Natural killer cell treated with Interleukin-12 subunit alpha and Interleukin-12 subunit beta and Interleukin-15 and Interleukin-18, amount 100 ng/mL, for 72 hours (primary cell): ENCODE measurements around the gene SH3BGRL2. TPM values are rescaled to one million over a fixed set of nuclear protein-coding genes. Genes with fewer than 3 reads are reported as not detected.
"Not testable (repeated sequence)": the region's sequence is repeated elsewhere in the genome, so short reads cannot be mapped to it uniquely, and the experiment has no call there.

Source experiments
- ATAC-seq, 2 donors: fragments of 150-1000 bp; cut with Tn5 transposase in 1 of 2; sonication (Bioruptor Pico), chemical (Tn5 transposase) in 1 of 2; 2 replicates each; pipeline ENCODE4 v1.10.0; 2021
- DNase-seq: peaks from one replicate; pipeline ENCODE4 v3.0.0; 2022; ENCODE audit warnings: low spot score
- H3K27ac Mint-ChIP-seq, 2 donors: 1 replicate in 1 of 2; 2 replicates in 1 of 2; pipeline ENCODE4 v1.8.0; 2022; ENCODE audit warnings: mixed read lengths in 2 of 2, mild to moderate bottlenecking in 1 of 2, moderate library complexity in 1 of 2
- H3K27me3 Mint-ChIP-seq, 2 donors: 1 replicate in 1 of 2; 2 replicates in 1 of 2; pipeline ENCODE4 v1.8.0; 2022; ENCODE audit warnings: mixed read lengths in 2 of 2
- H3K36me3 Mint-ChIP-seq: one replicate; pipeline ENCODE4 v1.8.0; 2022; ENCODE audit warnings: mixed read lengths
- H3K4me1 Mint-ChIP-seq, 2 donors: 1 replicate in 1 of 2; 2 replicates in 1 of 2; pipeline ENCODE4 v1.8.0; 2022; ENCODE audit warnings: low read depth in 2 of 2, mixed read lengths in 2 of 2, mild to moderate bottlenecking in 1 of 2
- H3K4me3 Mint-ChIP-seq: one replicate; pipeline ENCODE4 v1.8.0; 2022; ENCODE audit warnings: mixed read lengths
- H3K9me3 Mint-ChIP-seq: 2 replicates; pipeline ENCODE4 v1.8.0; 2022; ENCODE audit warnings: mixed read lengths
- total RNA-seq, 2 donors: library from RNA; stranded (reverse); gene quantifications; one replicate each; pipeline ENCODE4 v1.2.3, GENCODE V29; 2022

SH3BGRL2 gene
- total RNA-seq, 2 donors from 2014 or later, result not detected

DNA sequence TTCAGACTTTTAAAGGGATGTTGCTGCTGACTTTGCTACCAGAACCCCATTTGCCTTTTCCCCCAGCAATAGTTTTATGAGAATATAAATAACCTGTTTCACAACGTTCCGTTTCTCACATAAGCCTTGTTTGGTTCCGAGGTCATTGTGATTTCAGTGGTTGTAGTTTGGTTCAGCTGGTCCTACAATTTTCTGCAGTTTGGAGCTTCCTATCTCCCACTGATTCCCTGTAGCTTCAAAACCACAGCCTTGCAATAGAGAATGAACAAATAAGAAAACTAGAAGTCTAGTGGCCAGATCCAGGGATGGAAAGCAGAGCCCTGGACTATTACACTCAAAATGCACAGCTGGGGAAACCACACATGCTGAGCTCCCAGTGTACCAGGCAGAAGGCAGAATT, 24.1 kb upstream of the SH3BGRL2 start:
- no peak overlapping the region for H3K27ac Mint-ChIP-seq
- ATAC-seq (no peak), DNase-seq (no peak)
- peaks cover 4% of the 10 kb centered on the region for H3K9me3 Mint-ChIP-seq
- H3K27me3 Mint-ChIP-seq, result peaks cover 0 to 5% of the 10 kb centered on the region in 2 donors
- H3K4me3 Mint-ChIP-seq, result no peak overlapping the region
- no peaks in the 10 kb centered on the region for H3K36me3 Mint-ChIP-seq
- H3K4me1 Mint-ChIP-seq, result peaks cover 0 to 7% of the 10 kb centered on the region in 2 donors

DNA sequence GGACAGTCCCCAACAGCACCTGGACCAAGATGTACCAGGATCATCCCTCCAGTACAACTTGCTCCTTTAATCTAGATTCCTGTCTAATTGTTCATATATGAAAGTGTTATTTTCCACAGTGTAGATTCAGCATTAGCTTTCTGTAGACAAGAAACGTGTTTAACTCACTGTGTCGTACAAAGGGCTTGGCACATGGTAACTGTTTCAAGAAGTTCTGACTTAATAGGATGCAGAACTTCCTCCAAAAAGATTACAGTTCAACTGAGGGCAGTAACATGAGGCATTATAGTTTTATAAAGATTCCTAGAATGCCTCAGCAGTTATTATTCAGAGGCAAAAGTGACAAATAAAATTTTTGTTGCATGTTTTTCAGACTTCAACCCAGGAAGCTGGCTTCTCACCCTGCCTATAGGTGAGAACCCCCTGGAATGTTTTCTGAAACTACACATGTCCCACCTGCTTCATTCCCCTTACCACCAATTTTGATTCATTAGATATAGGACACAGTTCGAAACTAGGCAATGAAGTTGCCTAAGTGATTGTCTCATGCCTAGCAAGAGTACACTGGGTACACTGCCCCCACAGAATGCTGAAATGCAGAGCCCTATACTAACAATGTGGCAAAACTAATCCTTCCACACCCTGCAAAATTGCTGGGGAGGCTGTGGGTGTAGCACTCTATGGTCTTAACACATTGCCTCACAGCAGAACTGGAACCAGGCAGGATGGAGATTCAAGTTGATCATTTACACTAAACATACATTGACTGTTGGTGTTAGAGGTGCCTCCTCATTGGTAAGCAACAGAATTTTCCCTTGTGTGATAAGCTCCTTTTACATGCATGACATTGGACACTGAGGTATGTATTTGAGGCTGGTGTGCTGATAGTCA, 22.6 kb upstream of the SH3BGRL2 start:
- no peak overlapping the region for H3K27ac Mint-ChIP-seq
- ATAC-seq, result no peak
- H3K27me3 Mint-ChIP-seq, result peaks cover 0 to 3% of the 10 kb centered on the region in 2 donors
- H3K4me1 Mint-ChIP-seq, result peaks cover 0 to 7% of the 10 kb centered on the region in 2 donors
- no peak for DNase-seq
- H3K36me3 Mint-ChIP-seq, result no peaks in the 10 kb centered on the region
- peaks cover 4% of the 10 kb centered on the region for H3K9me3 Mint-ChIP-seq
- no peak overlapping the region for H3K4me3 Mint-ChIP-seq

DNA sequence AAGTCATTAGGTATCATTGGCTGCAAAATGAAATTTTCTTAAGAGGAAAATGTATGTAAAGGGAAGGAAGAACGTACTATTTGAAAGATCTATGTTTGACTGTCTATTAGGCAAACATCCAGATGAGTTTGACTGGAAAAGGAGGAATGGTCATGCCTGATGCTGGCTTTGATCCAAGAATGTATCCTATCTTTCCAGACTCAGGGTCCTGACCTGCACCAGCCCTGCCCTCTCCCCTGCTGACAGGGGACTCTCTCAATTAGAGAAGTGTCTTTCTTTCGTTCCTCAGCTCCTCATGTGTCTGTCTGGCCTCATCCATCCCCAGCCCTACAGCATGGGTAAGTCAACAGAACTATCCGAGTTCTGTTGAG, 21.9 kb upstream of the SH3BGRL2 start:
- H3K9me3 Mint-ChIP-seq, result peaks cover 4% of the 10 kb centered on the region
- no peak overlapping the region for H3K4me3 Mint-ChIP-seq
- no peak for ATAC-seq
- no peaks in the 10 kb centered on the region for H3K36me3 Mint-ChIP-seq
- H3K4me1 Mint-ChIP-seq, result peaks cover 0 to 7% of the 10 kb centered on the region in 2 donors
- no peak for DNase-seq
- peaks cover 0 to 3% of the 10 kb centered on the region in 2 donors for H3K27me3 Mint-ChIP-seq
- no peak overlapping the region for H3K27ac Mint-ChIP-seq

DNA sequence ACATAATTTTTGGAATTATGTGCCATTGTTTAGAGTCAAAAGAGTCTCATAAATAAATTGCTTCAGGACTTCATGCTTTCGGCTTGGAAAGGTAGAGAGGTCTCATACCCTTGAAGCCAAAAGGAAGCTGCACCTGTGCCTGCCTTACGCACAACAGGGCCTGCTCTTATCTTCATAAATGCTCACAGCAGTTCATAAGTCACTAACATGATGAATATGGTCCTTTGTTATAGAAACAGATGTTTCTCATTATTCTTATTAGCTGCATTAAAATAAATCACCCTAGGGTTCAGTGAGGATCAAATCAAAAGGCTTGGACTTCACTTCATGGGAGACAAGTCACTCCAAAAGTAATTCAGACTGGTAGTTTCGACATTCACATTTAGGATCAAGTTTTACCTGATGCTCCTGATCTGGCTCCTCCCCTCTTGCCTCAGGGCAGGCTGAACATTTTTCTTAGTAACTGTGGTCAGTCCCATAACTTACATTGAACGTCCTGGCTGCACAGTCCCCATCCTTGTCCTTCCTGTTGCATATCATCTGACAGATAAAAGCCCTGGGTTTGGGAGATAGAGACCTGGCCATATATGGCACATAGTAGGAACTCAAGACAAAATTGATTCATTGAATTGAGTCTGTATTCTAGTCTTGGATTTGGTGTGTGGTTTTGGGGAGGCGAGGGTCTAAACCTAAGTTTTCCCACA, 20.7 kb upstream of the SH3BGRL2 start:
- Mint-ChIP-seq H3K36me3 (no peaks in the 10 kb centered on the region), H3K27ac (no peak overlapping the region), H3K9me3 (peaks cover 4% of the 10 kb centered on the region), H3K4me3 (no peak overlapping the region), H3K4me1 (peaks cover 0 to 4% of the 10 kb centered on the region in 2 donors), H3K27me3 (peaks cover 0 to 3% of the 10 kb centered on the region in 2 donors)
- DNase-seq (no peak), ATAC-seq (no peak)

DNA sequence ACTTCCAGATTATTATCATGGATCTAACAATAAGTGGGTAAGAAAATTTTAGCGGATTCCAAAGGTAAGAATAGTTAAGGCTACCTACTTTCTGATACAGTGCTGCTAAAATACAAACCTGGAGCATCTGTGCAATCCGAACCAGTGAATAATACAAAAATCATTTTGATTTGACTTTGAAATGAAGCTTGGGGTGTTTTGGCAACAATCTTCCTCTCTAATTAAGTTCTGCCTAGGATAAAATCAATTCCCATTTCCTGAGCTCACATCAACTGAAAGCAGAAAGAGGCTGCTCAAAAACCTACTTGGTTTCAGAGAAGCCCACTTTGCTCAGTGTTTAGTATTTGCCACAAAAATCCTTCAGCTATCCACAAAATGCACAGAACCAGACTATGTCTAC, 18.7 kb upstream of the SH3BGRL2 start:
- no peaks in the 10 kb centered on the region for H3K27me3 Mint-ChIP-seq
- ATAC-seq, result no peak

DNA sequence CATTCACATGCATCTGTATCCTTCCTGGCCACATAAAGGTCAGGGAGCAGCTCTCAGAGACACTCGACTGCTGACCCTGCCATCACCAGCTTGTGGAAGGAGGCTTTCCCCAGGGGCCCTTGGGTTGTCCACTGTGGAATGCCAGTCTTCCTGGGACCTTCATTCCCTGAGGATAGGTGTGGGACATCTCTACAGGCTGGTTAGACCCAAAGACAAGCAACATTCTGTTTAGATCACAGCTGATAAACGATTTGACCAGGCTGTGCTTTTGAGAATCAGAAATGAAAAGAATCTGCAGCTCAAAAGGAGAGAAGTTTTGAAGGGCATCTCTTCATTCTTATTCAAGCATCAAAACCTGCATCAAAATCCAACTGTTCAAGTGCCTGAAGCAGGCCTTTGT, 18.2 kb upstream of the SH3BGRL2 start:
- DNase-seq (no peak), ATAC-seq (no peak)
- H3K4me3 Mint-ChIP-seq, result no peak overlapping the region
- H3K4me1 Mint-ChIP-seq, result peaks cover 0 to 4% of the 10 kb centered on the region in 2 donors
- H3K9me3 Mint-ChIP-seq, result no peaks in the 10 kb centered on the region
- no peaks in the 10 kb centered on the region for H3K27me3 Mint-ChIP-seq
- H3K27ac Mint-ChIP-seq, result no peak overlapping the region
- no peaks in the 10 kb centered on the region for H3K36me3 Mint-ChIP-seq

More for the DNA sequence above, 18.7 kb upstream of the SH3BGRL2 start:
- Mint-ChIP-seq H3K4me1 (peaks cover 0 to 4% of the 10 kb centered on the region in 2 donors), H3K9me3 (no peaks in the 10 kb centered on the region), H3K27ac (no peak overlapping the region), H3K4me3 (no peak overlapping the region), H3K36me3 (no peaks in the 10 kb centered on the region)
- no peak for DNase-seq

DNA sequence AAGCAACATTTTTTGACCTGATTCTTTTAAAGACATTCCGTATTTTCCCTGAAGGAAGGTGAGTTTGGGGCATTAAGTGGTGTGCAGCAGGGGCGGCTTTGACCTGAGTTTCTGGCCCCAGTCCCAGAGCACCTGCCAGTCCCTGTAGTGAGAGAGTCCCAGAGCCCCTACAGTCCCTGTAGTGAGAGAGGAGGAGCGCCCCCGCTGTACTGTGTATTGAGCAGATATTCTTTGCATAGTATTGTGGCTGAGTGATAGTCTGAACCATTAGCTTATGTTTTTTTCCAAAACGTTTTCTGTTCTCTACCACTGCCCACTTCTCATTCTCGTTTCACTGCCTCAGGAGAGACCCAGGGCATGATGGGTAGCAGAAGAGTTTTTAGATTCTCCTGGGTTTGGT, 17.2 kb upstream of the SH3BGRL2 start:
- H3K4me1 Mint-ChIP-seq, result peaks cover 0 to under 1% of the 10 kb centered on the region in 2 donors
- H3K27me3 Mint-ChIP-seq, result peaks cover under 1 to 1% of the 10 kb centered on the region in 2 donors
- no peak overlapping the region for H3K27ac Mint-ChIP-seq

DNA sequence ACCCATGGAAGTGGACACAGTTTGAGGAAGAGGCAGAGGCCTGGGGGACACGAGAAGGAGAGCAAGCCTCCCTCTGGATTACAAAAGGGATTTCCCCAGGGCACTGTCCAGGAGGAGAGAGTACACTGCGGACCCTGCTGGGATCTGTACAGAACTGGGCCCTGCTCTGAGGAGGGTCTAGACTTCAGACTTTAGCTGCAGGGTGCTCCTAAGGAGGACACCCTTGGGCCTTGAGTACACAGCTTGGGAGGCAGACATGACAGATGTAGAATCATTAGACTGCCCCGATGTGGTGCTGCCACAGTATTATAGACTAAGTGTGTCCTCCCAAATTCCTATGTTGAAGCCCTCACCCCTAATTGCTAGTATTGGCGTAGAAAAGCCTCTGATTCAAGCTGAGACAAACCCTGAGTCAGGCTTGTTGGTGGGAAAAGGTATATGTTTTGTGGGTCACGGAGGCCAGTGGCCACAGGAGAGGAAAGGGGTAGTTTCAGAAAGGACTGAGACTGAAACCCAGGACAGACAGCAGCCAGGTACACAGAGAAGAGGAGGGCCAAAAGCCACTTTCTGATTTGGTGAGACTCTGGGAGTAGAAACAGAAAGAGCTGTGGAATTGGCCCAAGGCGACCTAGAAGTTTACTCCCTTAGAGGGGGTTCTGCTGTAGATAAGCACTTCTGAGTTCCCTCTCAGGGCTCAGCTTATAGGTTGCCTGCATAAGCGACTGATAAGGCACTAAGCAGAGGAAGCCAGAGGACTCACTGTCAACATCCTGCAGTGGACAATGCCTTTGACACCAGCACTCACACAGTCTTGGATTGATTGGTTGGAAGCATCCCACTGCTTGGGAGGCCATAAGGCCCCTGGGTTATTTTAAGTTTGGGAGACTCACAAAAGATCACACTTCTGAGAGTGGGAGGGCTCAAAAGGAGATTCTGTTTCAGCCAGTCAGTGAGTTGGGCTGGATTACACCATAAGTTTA, 16.5 kb upstream of the SH3BGRL2 start:
- Mint-ChIP-seq H3K27me3 (peaks cover 6% of the 10 kb centered on the region in 2 donors), H3K9me3 (no peaks in the 10 kb centered on the region), H3K4me1 (no peaks in the 10 kb centered on the region), H3K27ac (no peak overlapping the region), H3K4me3 (no peak overlapping the region), H3K36me3 (no peaks in the 10 kb centered on the region)
- DNase-seq (no peak), ATAC-seq (no peak)

More for the DNA sequence above, 17.2 kb upstream of the SH3BGRL2 start:
- no peak overlapping the region for H3K4me3 Mint-ChIP-seq
- H3K9me3 Mint-ChIP-seq, result no peaks in the 10 kb centered on the region
- no peaks in the 10 kb centered on the region for H3K36me3 Mint-ChIP-seq
- DNase-seq (no peak), ATAC-seq (no peak)

DNA sequence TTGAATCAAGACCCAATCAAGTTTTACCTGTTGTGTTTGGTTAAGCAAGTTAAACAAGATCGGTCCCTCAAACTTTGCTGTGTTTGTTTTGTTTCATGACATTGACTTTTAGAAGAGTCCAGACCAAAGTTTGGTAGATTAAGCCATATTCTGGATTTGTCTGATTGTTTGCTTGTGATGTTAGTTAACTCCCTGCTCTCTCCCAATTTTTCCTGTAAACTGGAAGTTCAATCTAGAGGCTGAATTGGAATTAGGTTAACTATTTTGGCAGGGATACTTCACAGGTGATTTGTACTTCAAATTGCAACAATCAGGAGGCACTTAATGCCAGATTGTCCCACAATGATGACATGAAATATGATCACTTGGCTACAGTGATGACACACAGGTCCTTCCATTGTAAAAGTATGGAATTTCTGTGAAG, 13.6 kb upstream of the SH3BGRL2 start:
- ATAC-seq (no peak), DNase-seq (no peak)
- H3K4me1 Mint-ChIP-seq, result no peaks in the 10 kb centered on the region
- peaks cover 6 to 9% of the 10 kb centered on the region in 2 donors for H3K27me3 Mint-ChIP-seq
- no peaks in the 10 kb centered on the region for H3K36me3 Mint-ChIP-seq
- H3K27ac Mint-ChIP-seq, result no peak overlapping the region
- no peak overlapping the region for H3K4me3 Mint-ChIP-seq
- H3K9me3 Mint-ChIP-seq, result no peaks in the 10 kb centered on the region

DNA sequence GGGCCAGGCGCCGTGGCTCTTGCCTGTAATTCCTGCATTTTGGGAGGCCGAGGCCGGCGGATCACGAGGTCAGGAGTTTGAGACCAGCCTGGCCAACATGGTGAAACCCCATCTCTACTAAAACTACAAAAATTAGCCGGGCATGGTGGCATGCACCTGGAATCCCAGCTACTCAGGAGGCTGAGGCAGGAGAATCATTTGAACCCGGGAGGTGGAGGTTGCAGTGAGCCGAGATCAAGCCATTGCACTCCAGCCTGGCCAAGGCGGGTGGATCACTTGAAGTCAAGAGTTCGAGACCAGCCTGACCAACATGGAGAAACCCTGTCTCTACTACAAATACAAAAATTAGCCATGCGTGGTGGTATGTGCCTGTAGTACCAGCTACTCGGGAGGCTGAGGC, 12.7 kb upstream of the SH3BGRL2 start:
- ATAC-seq, H3K27me3 Mint-ChIP-seq, DNase-seq, H3K4me3 Mint-ChIP-seq, H3K9me3 Mint-ChIP-seq, H3K36me3 Mint-ChIP-seq, H3K27ac Mint-ChIP-seq, H3K4me1 Mint-ChIP-seq: not testable (repeated sequence)

DNA sequence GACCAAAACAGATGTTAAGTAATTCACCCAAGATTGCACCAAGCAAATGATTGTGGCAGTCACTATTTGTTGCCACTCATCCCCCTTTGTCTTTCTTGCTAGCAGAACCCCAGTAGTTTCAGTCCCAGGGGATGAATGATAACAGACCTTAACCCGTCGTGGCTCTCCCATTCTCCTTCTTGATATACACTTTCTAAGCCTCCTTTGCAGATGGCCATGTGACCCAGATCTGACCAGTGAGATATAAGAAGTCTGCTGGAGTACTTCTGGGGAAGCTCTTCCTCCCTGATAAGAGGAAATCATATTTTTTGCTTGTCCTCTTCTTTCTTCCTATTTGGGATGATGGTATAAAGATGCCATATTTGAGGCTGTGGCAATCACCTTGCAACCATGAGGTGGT, 9.6 kb upstream of the SH3BGRL2 start:
- Mint-ChIP-seq H3K4me3 (no peak overlapping the region), H3K27me3 (peaks cover 6 to 9% of the 10 kb centered on the region in 2 donors), H3K36me3 (no peaks in the 10 kb centered on the region), H3K9me3 (no peaks in the 10 kb centered on the region), H3K4me1 (no peaks in the 10 kb centered on the region), H3K27ac (no peak overlapping the region)
- DNase-seq (no peak), ATAC-seq (no peak)

DNA sequence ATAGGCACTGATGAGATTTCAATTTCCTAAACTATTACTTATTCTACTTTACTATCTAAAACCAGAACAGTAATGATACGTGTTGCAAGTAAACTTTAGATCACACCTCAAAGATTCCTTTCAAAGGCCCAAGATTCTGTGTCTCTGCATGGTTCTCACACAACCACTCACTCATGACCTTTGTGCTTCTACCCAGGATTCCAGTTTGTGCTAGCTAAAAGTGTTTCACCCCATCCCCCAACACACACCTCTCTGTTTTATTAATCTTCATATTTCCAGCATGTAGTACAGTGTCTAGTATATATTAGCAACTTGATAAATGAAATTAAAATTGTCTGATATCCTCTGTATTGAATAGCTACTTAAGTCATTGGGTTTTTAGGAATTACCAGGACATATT, 8.8 kb upstream of the SH3BGRL2 start:
- peaks cover 6 to 9% of the 10 kb centered on the region in 2 donors for H3K27me3 Mint-ChIP-seq
- no peak overlapping the region for H3K4me3 Mint-ChIP-seq
- no peak overlapping the region for H3K27ac Mint-ChIP-seq
- no peaks in the 10 kb centered on the region for H3K9me3 Mint-ChIP-seq
- no peaks in the 10 kb centered on the region for H3K36me3 Mint-ChIP-seq
- ATAC-seq, result no peak
- no peak for DNase-seq
- H3K4me1 Mint-ChIP-seq, result no peaks in the 10 kb centered on the region

DNA sequence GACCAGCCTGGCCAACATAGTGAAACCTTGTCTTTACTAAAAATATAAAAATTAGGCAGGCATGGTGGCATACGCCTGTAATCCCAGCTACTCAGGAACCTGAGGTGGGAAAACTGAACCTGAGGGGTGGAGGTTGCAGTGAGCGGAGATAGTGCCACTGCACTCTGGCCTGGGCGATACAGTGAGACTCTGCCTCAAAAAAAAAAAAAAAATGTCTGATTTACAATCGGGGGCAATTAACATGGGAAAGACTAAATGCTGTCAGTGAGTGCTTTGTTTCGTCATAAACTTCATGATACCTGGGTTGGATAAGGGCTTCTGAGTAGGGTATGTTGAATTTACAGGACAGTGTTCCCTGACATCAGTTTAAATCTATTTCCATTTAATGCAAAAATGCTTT, 8.0 kb upstream of the SH3BGRL2 start:
- no peaks in the 10 kb centered on the region for H3K36me3 Mint-ChIP-seq
- H3K9me3 Mint-ChIP-seq, result no peaks in the 10 kb centered on the region
- DNase-seq, result no peak
- H3K4me3 Mint-ChIP-seq, result no peak overlapping the region
- H3K27ac Mint-ChIP-seq, result no peak overlapping the region
- H3K27me3 Mint-ChIP-seq, result peaks cover 6 to 12% of the 10 kb centered on the region in 2 donors
- no peak for ATAC-seq
- no peaks in the 10 kb centered on the region for H3K4me1 Mint-ChIP-seq
